MV-4-11 (cell line): ENCODE measurements around the gene PTGFRN.

Source experiments
- DNase-seq: peaks from one replicate; lab custom pipeline; 2025; lab: John Stamatoyannopoulos, UW

The PTGFRN gene

DNA sequence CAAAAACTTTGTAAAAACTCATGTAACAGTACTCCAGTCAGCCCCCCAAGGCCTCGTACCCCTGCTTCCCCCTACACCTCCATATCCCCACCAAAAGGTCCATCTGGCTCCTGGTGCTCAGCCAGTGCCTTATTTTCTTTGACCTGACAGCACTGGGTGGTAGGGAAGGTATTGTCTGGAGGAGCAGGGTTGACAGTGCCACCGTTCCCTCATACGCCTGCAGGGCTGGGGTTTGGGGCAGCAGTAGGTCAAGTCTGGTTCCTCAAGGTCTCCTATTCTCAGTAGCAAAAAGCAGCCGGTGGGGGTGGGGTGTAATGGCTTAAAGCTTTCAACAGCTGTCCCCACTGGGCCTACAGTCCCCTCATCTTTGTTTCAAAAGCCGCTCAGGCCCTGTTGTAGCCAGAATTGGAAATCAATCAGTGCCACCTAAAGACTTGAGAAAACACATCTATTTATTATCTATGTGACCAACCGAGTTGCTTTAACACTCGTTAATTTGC lies 125.1 kb downstream of the PTGFRN start:
- no peak for DNase-seq

DNA sequence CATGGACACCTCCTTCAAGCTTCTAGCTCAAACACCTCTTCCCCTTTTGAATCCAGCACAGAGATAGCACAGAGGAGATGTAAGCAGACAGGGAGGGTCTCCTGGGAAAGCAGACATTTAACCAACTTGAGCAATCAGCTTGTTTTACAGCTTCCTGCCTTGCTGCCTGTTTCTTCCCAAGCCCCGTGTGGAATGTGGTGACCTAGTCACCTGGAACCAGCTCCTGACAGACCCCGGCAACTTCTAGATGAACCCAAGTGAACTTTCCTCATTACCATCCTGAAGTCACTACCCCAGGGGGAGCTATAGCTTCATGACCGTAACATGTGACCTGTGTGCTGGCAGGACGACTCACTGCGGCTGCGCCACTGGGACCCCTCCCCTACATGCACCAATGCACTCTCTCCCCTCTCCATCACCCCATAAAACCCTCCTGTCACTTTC lies 126.3 kb downstream of the PTGFRN start:
- DNase-seq: no peak

DNA sequence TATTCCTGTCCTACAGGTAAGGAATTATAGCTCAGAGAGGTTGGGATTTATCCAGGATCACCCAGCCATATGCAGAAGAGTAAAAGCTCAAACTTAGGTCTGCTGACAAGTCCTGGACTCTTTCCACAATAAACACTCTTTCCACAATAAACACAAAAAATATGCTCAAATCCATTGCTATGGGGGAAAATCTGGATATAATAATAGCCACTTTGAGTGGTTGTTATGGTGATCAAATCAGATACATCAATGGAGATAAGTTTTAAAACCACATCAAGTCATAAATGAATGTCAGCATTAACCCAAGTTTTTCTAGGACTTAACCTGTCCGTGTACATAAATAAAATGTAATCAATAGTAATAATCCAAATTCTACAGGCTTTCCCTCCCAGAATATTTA lies 128.1 kb downstream of the PTGFRN start:
- DNase-seq: no peak

DNA sequence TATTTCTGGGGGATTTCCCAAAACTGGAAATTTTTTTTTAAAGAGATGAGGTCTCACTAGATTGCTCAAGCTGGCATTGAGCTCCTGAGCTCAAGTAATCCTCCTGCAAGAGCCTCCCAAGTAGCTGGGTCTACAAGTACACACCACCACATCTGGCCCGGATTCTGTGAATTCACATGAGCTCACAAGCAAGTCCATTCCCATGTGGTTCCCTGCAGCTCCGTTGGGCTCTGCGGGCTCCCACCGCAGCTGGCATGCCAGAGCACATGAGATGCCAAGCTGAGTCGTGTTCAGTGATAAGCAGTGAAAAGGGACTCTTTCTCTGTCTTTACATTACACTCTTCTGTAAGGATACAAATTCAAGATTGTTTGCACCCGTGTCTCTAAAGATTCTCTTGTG lies 128.5 kb downstream of the PTGFRN start:
- DNase-seq: no peak
